ENCODE data around the gene F12. TPM values are rescaled to one million over a fixed set of nuclear protein-coding genes. Genes with fewer than 3 reads are reported as not detected.
"Not testable (repeated sequence)": the region's sequence is repeated elsewhere in the genome, so short reads cannot be mapped to it uniquely, and the experiment has no call there.

F12 gene
- total RNA-seq, 1 donor, result not detected

DNA sequence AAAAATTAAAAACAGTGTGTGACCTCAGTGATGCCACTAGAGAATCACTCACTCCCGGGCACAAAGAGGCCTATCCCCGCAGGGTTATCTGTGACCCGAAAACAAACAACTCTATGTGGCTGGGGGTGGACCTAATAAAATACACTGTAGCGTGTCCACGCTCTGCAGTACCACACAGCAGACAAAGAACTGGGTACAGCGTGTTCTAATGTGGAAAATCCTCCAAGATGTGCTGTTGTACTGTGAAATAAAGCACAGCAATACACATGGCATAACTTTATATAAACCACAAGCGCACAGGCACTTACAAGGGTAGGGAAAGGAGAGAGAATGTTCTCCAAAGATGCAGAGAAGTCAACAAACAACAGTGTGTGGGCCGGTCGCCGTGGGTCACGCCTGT lies 33.3 kb downstream of the F12 start:
- H4K20me1 ChIP-seq (ENCODE audit: insufficient read depth, low read length), result no peaks in the 10 kb centered on the region
- DNase-seq (ENCODE audit: insufficient read length, low spot score, missing footprints), result no peak
- H2AFZ ChIP-seq (ENCODE audit: low read length), result no peak overlapping the region
- no peak overlapping the region for H3K27ac ChIP-seq (ENCODE audit: low read depth, low read length)
- no peak overlapping the region for H3K4me3 ChIP-seq (ENCODE audit: insufficient read depth, low read length)
- peaks cover 6% of the 10 kb centered on the region for H3K27me3 ChIP-seq (ENCODE audit: insufficient read depth, low read length)
- no peaks in the 10 kb centered on the region for H3K9me3 ChIP-seq (ENCODE audit: low read depth, low read length)
- TF ChIP-seq, protein P1, sequence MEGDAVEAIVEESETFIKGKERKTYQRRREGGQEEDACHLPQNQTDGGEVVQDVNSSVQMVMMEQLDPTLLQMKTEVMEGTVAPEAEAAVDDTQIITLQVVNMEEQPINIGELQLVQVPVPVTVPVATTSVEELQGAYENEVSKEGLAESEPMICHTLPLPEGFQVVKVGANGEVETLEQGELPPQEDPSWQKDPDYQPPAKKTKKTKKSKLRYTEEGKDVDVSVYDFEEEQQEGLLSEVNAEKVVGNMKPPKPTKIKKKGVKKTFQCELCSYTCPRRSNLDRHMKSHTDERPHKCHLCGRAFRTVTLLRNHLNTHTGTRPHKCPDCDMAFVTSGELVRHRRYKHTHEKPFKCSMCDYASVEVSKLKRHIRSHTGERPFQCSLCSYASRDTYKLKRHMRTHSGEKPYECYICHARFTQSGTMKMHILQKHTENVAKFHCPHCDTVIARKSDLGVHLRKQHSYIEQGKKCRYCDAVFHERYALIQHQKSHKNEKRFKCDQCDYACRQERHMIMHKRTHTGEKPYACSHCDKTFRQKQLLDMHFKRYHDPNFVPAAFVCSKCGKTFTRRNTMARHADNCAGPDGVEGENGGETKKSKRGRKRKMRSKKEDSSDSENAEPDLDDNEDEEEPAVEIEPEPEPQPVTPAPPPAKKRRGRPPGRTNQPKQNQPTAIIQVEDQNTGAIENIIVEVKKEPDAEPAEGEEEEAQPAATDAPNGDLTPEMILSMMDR (IDR thresholded peaks at IDR 0.05; ENCODE audit: extremely low read depth, low read depth, low read length), result no peak
- H3K4me2 ChIP-seq (ENCODE audit: insufficient read depth, low read length), result no peak overlapping the region
- peaks cover 11% of the 10 kb centered on the region for H3K4me1 ChIP-seq (ENCODE audit: insufficient read depth, low read length)
- H3K79me2 ChIP-seq (ENCODE audit: insufficient read depth, low read length), result no peaks in the 10 kb centered on the region
- no peaks in the 10 kb centered on the region for H3K36me3 ChIP-seq (ENCODE audit: insufficient read depth, low read length)

DNA sequence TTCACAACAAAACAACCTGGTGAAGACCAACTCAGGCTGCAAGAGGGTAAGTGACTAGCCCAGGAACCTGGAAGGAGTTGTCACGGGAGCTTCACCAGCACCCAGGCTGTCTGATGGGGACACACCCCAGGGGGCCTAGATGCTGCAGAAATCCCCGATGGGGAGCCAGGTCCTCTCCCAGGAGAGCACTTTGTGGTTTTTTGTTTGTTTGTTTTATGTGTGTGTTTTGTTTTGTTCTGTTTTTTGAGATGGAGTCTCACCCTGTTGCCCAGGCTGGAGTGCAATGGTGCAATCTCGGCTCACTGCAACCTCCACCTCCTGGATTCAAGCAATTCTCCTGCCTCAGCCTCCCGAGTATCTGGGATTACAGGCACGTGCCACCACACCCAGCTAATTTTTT lies 33.8 kb downstream of the F12 start:
- not testable (repeated sequence) for H3K27me3 ChIP-seq (ENCODE audit: insufficient read depth, low read length); H3K4me3 ChIP-seq (ENCODE audit: insufficient read depth, low read length); H3K4me2 ChIP-seq (ENCODE audit: insufficient read depth, low read length); H2AFZ ChIP-seq (ENCODE audit: low read length); H3K79me2 ChIP-seq (ENCODE audit: insufficient read depth, low read length); H3K36me3 ChIP-seq (ENCODE audit: insufficient read depth, low read length); H4K20me1 ChIP-seq (ENCODE audit: insufficient read depth, low read length); H3K9me3 ChIP-seq (ENCODE audit: low read depth, low read length); H3K27ac ChIP-seq (ENCODE audit: low read depth, low read length); DNase-seq (ENCODE audit: insufficient read length, low spot score, missing footprints)
- peaks cover 11% of the 10 kb centered on the region for H3K4me1 ChIP-seq (ENCODE audit: insufficient read depth, low read length)

DNA sequence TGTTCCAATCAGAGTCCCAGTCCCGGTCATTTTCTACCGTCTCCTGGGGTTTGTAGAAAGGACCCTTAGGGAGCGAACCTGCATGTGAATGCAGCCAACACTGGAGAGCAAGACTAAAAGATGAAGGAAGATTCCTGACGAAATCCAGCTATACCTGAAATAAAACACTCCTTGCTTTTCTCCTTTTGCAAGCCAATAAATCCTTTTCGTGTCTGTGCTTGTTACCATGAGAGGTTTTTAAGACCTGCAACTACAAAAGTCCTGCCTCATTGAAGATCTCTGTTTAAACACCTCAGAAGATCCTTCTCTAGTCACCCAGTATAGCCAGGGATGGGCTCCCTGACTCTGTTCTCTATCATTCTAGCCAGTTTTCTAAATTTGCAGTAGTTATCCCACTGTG lies 35.2 kb downstream of the F12 start:
- DNase-seq (ENCODE audit: insufficient read length, low spot score, missing footprints), result no peak
- Histone ChIP-seq H3K27me3 (ENCODE audit: insufficient read depth, low read length) (peaks cover 6% of the 10 kb centered on the region), H3K36me3 (ENCODE audit: insufficient read depth, low read length) (no peaks in the 10 kb centered on the region), H4K20me1 (ENCODE audit: insufficient read depth, low read length) (no peaks in the 10 kb centered on the region), H3K9me3 (ENCODE audit: low read depth, low read length) (no peaks in the 10 kb centered on the region), H2AFZ (ENCODE audit: low read length) (no peak overlapping the region), H3K79me2 (ENCODE audit: insufficient read depth, low read length) (no peaks in the 10 kb centered on the region), H3K27ac (ENCODE audit: low read depth, low read length) (no peak overlapping the region), H3K4me3 (ENCODE audit: insufficient read depth, low read length) (no peak overlapping the region), H3K4me2 (ENCODE audit: insufficient read depth, low read length) (no peak overlapping the region), H3K4me1 (ENCODE audit: insufficient read depth, low read length) (peaks cover 6% of the 10 kb centered on the region)
- TF ChIP-seq, protein P1 (IDR thresholded peaks at IDR 0.05; ENCODE audit: extremely low read depth, low read depth, low read length), result no peak

DNA sequence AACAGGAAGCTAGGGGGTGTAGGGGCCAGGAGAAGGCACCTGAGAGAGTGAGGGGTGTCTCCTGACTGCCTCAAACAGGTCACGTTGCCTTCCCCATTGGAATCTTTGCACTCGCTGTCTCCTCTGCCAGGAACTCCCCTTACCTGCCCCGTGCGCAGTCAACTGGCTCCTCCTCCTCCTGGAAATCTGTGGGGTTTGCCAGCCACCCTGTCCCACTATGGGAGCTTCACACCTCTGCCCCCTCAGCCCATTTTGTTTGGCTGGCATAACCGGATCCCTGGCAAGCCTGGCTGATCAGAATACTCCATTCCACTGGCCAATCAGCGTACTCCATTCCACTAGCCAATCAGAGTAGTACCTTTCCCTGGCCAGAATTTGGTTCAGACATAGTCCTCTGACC lies 35.6 kb downstream of the F12 start:
- H2AFZ ChIP-seq (ENCODE audit: low read length), result no peak overlapping the region
- no peaks in the 10 kb centered on the region for H4K20me1 ChIP-seq (ENCODE audit: insufficient read depth, low read length)
- no peak for DNase-seq (ENCODE audit: insufficient read length, low spot score, missing footprints)
- H3K4me3 ChIP-seq (ENCODE audit: insufficient read depth, low read length), result no peak overlapping the region
- no peak overlapping the region for H3K4me2 ChIP-seq (ENCODE audit: insufficient read depth, low read length)
- H3K36me3 ChIP-seq (ENCODE audit: insufficient read depth, low read length), result no peaks in the 10 kb centered on the region
- H3K9me3 ChIP-seq (ENCODE audit: low read depth, low read length), result no peaks in the 10 kb centered on the region
- no peak overlapping the region for H3K27ac ChIP-seq (ENCODE audit: low read depth, low read length)
- no peaks in the 10 kb centered on the region for H3K79me2 ChIP-seq (ENCODE audit: insufficient read depth, low read length)
- TF ChIP-seq, protein P1 (IDR thresholded peaks at IDR 0.05; ENCODE audit: extremely low read depth, low read depth, low read length), result no peak
- peaks cover 6% of the 10 kb centered on the region for H3K27me3 ChIP-seq (ENCODE audit: insufficient read depth, low read length)
- peaks cover 5% of the 10 kb centered on the region for H3K4me1 ChIP-seq (ENCODE audit: insufficient read depth, low read length)

Measured in osteoblast (primary cell).